ENCODE results near the gene PRCP. TPM values are rescaled to one million over a fixed set of nuclear protein-coding genes. Genes with fewer than 3 reads are reported as not detected.

Gene PRCP
- total RNA-seq, 1 experiment from 2014 or later = 56.7 TPM

DNA sequence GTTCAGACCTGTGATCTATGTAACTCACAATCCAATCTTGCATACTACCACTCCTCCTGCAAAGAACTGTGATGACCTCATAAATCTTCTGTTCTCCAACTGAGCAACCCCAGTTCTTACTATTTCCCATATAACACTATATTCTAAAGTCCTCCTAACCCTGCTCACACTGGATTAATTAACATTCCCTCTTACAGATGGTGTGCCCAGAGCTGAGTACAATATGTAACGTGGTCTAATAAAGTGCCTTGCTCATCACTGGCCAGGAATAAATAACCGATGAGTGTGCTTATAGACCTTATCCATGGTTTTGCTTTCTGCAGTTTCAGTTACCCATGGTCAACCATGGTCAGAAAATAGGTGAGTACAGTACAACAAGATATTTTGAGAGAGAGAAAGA, 28.6 kb downstream of the PRCP start:
- H3K56ac ChIP-seq (ENCODE audit: insufficient read length, low read depth, low read length) = no peak overlapping the region
- H3K23ac ChIP-seq (ENCODE audit: insufficient read length, low read depth, low read length) = no peak overlapping the region
- H3K4me3 Mint-ChIP-seq = no peak overlapping the region
- no peaks in the 10 kb centered on the region for H3K23me2 ChIP-seq (ENCODE audit: insufficient read length, low read depth, low read length, poor library complexity, severe bottlenecking)
- no peak overlapping the region for H3K14ac ChIP-seq (ENCODE audit: insufficient read depth, low read length)
- H3T11ph ChIP-seq (ENCODE audit: low read length) = no peak overlapping the region
- H3K9me3 Mint-ChIP-seq = peaks cover under 1 to 2% of the 10 kb centered on the region in 2 experiments; a peak in 4 of 5 replicates
- H2BK12ac ChIP-seq (ENCODE audit: insufficient read length, low read depth, low read length) = no peak overlapping the region
- H3K18ac ChIP-seq (ENCODE audit: insufficient read length, low read depth, low read length) = no peak overlapping the region
- H3K36me3 Mint-ChIP-seq (ENCODE audit: insufficient read depth in 1 of 3, low read depth in 3 of 3) = peaks cover 2 to 5% (median 3%) of the 10 kb centered on the region in 3 experiments; a peak in 3 of 7 replicates
- H3K4me1 ChIP-seq (ENCODE audit: insufficient read depth, low read length) = peaks cover 2% of the 10 kb centered on the region; the same call in 1 of the 2 replicates
- peaks cover 14 to 16% of the 10 kb centered on the region in 2 experiments for H3K4me1 Mint-ChIP-seq
- H3K27me3 ChIP-seq (ENCODE audit: insufficient read depth, low read length) = no peaks in the 10 kb centered on the region
- H3K79me1 ChIP-seq (ENCODE audit: insufficient read depth, low read depth, low read length, poor library complexity, severe bottlenecking) = no peaks in the 10 kb centered on the region
- no peak overlapping the region for H3K4ac ChIP-seq (ENCODE audit: low read depth, low read length)
- H4K20me1 ChIP-seq (ENCODE audit: control insufficient read depth, insufficient read depth, insufficient read length) = no peaks in the 10 kb centered on the region
- H3K4me2 ChIP-seq (ENCODE audit: insufficient read depth, insufficient read length, low read length) = no peak overlapping the region
- H2BK120ac ChIP-seq (ENCODE audit: low read depth, low read length, poor library complexity, severe bottlenecking) = no peak overlapping the region
- no peak overlapping the region for H4K8ac ChIP-seq (replicated peaks; ENCODE audit: insufficient read length, low read depth, low read length)
- H2AK5ac ChIP-seq (ENCODE audit: insufficient read length, low read length) = no peak overlapping the region
- no peak overlapping the region for H2BK20ac ChIP-seq (ENCODE audit: low read depth, low read length, poor library complexity, severe bottlenecking)
- no peak overlapping the region for H4K5ac ChIP-seq (ENCODE audit: insufficient read length, low read depth, low read length)
- H2BK15ac ChIP-seq (ENCODE audit: low read depth, low read length) = no peak overlapping the region
- no peaks in the 10 kb centered on the region for H3K9me3 ChIP-seq (ENCODE audit: control insufficient read depth, low read depth, low read length)
- TF ChIP-seq, protein P1, sequence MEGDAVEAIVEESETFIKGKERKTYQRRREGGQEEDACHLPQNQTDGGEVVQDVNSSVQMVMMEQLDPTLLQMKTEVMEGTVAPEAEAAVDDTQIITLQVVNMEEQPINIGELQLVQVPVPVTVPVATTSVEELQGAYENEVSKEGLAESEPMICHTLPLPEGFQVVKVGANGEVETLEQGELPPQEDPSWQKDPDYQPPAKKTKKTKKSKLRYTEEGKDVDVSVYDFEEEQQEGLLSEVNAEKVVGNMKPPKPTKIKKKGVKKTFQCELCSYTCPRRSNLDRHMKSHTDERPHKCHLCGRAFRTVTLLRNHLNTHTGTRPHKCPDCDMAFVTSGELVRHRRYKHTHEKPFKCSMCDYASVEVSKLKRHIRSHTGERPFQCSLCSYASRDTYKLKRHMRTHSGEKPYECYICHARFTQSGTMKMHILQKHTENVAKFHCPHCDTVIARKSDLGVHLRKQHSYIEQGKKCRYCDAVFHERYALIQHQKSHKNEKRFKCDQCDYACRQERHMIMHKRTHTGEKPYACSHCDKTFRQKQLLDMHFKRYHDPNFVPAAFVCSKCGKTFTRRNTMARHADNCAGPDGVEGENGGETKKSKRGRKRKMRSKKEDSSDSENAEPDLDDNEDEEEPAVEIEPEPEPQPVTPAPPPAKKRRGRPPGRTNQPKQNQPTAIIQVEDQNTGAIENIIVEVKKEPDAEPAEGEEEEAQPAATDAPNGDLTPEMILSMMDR (conservative IDR thresholded peaks at IDR 0.05) = no peak
- no peak for DNase-seq
- H3K79me2 ChIP-seq (ENCODE audit: insufficient read depth, low read length) = no peaks in the 10 kb centered on the region
- H2BK5ac ChIP-seq (ENCODE audit: insufficient read length, low read length) = no peak overlapping the region
- no peaks in the 10 kb centered on the region for H3K27me3 Mint-ChIP-seq (ENCODE audit: low read depth)
- WGBS (ENCODE audit: extremely low coverage, insufficient read length, low lambda C conversion rate) = no CpG with 5 or more reads among the region's 2 CpGs
- H3K27ac Mint-ChIP-seq = no peak overlapping the region
- no peak overlapping the region for H3K27ac ChIP-seq (ENCODE audit: insufficient read length, low read depth, low read length)
- H4K91ac ChIP-seq (ENCODE audit: insufficient read length, low read depth, low read length) = no peak overlapping the region
- H2AFZ ChIP-seq (ENCODE audit: low read length) = no peak overlapping the region
- H3K9ac ChIP-seq (ENCODE audit: extremely low read depth, insufficient read length, low read length) = no peak overlapping the region
